NCI-H187 treated with DMSO at 0.1 percent for 48 hours (cell line): ENCODE results near the gene ADIPOQ.
"Not testable (repeated sequence)": the region's sequence is repeated elsewhere in the genome, so short reads cannot be mapped to it uniquely, and the experiment has no call there.

Experiments
- DNase-seq: peaks from one replicate; lab custom pipeline; 2025; lab: John Stamatoyannopoulos, UW

Gene ADIPOQ

DNA sequence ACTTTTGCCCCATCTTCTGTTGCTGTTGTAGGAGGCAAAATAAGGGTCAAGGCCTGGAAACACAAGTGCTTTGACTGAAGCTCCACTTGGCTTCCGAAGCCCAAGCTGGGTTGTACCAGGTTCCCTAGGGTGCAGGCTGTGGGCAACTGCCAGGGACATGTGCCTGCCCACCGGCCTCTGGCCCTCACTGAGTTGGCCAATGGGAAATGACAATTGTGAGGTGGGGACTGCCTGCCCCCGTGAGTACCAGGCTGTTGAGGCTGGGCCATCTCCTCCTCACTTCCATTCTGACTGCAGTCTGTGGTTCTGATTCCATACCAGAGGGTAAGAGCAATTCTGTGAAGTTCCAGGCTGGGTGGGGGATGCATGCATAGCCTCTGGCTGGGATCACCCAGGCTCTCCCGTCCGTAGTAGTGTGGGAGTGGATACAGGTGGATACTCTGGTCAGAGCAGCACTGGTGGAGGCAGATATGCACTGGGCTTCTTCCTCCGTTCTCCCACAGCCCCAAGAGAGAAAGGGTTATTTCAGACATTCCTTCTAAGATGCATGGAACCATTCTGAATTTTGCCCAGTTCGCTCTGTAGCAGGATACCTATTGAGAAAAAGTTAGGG, at the start of gene ADIPOQ:
Gene ADIPOQ, plus strand, starts transcription at position 285 of the 613 bp plus-strand sequence. CDS start 10,349 bp downstream, outside the sequence.
- no peak for DNase-seq

DNA sequence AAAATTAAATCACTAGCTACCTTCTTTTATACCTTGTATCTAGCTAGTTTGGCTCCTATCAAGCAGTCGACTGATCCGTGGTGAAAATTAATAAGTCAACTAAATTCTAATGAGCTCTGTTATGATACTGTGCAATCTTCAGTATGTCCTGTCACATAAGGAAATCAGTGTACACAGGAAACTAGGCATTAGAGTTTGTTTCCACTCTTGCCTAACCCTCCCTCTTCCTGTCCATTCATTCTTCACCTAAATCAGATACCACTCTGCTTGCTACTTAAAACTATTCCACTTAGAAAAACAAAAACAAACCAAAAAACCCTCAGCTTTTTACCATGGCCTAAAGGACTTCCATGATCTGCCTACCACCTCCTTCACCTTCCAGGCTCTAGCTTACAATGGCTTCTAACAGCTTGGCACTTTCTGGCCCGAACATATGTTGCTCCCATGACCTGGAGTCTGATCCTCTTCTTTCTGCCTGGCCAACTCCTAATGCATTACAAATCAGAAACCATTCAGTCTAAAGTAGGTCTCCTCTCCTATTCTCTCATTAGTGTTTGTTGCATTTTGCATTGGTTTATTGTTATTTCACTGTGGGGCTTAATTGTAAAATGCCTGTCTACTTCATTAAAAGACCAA, 44.2 kb upstream of the ADIPOQ start:
- no peak for DNase-seq

DNA sequence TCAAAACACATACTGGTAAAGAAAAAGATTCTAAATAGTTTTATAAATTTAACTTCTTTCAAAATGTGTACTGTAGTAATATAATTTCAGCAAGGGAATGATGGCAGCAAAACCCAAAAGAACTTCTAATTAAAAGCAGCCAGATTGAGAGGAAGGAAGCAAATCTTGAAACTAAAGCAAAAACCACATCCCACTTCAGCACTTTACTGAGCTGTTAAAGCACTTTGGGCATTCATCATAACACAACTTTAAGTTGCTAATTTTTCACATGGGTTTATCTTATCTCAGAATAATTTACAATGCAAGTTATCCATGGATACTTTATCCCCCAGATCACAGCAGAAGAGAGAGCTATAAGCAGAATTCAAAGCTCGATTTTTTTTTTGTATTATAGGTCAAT, 42.2 kb upstream of the ADIPOQ start:
- DNase-seq = no peak

DNA sequence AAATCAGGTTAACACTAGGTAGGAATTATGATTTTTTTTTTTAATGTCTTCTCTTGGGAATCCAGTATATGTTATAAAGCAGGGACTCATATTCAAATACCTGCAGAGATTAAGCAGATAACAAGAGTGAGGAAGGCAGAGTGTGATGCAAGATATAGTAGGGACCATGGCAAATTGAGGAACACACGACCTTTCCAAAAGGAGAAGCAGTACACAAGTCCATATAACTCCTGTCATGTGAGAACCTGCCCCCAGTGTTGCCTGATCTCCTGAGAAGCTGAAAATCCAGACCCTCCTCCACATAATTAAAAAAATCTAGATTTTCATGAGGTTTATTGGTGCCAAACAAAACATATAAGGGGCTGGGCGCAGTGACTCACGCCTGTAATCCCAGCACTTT, 39.8 kb upstream of the ADIPOQ start:
- no peak for DNase-seq

DNA sequence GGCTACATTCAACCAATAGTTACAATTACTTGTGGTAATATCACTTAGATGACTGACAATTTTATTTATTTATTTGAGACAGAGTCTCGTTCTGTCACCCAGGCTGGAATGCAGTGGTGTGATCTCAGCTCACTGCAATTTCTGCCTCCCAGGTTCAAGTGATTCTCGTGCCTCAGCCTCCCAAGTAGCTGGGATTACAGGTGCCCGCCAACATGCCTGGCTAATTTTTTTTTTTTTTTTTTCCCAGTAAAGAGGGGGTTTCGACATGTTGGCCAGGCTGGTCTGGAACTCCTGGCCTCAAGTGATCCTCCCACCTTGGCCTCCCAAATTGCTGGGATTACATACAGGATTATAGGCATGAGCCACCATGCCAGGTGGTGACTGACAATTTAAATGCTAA, 39.1 kb upstream of the ADIPOQ start:
- DNase-seq = not testable (repeated sequence)

DNA sequence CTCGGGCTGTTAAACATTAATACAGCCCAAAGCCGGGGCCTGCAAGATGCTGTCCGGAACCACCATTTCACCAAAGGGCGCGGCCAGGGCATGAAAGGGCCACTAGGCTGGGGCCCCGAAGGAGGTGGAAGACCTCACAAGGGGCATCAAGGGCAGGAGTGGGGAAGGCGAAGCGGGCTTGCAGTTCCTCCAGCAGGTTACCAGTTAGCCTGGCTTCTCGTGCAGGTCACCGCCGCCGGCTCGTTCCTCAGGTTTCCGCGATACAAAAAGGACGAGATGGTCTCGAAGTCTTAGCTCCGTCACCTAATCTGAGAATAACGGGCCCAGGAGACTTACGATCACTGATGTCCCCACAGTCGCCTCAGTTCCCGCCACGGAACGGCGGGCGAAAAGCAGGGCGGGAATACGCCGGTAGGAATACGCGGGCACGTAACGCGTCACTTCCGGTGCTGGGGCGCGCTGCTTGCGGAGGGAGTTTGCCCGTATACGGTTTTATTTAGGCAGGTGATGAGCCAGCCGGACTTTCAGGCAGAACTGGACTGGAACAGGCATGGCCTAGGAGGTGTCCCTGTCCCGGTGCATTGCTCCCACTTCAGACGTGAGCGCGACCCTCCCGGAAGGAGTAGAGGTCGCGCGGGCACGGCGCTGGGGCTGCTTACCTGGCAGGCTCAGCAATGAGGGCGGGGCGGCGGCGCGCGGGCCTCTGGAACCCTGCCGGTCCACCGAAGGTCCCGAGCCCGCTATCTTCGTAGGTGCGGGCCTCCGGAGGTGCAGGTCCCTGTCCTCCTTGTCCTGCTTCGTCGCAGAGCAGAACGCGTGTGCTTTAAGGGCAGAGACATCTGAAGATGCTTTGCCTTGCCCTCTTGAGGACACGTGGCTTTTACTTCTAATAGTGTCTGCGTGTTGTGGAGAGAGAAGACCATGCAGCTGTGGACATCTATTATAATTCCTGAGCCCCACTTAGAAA, 36.1 kb upstream of the ADIPOQ start, which contains the start of gene RFC4:
Gene RFC4, minus strand, starts transcription at position 394 of the 967 bp plus-strand sequence. CDS start 1,769 bp downstream, outside the sequence.
- peak; percentile 23 for DNase-seq

DNA sequence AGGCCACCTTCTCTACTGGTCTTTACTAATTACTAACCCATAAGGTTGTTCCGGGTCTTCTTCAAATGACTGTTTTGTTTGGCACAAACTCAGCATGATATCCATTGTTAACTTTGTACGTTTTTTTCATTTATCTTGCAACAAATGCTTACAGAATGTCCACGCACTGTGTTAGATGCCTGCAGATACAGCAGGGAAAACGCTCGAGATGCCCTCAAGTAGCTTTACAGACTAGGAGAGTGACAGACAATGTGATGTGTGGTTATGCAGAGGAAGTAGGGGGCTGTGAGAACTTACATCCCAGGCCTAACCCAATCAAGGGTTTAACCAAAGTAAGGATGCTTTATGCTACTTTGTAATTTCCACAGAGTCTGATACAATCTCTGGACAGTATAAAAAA, 35.3 kb upstream of the ADIPOQ start:
- DNase-seq = no peak

DNA sequence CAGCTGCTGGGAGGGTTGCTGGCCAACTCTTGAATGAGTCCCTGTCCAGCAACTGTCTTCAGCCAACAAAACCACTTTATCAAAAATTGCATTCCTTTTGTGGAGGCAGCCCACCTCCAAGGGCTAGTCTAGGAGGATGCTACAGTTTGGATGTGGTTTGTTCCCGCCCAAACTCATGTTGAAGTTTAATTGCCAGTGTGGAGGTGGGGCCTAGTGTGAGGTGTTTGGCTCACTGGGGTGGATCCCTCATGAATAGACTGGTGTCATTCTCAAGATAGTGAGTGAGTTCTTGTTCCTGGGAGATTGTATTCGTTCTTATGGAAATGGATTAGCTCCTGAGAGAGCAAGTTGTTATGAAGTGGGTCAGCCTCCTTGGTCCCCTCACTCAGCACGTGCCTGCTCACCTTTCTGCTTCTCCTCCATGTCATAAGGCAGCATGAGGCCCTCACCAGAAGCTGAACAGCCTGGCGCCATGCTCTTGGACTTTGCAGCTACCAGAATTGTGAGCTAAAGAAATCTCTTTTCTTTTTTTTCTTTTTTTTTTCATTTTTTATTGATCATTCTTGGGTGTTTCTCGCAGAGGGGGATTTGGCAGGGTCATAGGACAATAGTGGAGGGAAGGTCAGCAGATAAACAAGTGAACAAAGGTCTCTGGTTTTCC, 32.0 kb upstream of the ADIPOQ start:
- DNase-seq = no peak

DNA sequence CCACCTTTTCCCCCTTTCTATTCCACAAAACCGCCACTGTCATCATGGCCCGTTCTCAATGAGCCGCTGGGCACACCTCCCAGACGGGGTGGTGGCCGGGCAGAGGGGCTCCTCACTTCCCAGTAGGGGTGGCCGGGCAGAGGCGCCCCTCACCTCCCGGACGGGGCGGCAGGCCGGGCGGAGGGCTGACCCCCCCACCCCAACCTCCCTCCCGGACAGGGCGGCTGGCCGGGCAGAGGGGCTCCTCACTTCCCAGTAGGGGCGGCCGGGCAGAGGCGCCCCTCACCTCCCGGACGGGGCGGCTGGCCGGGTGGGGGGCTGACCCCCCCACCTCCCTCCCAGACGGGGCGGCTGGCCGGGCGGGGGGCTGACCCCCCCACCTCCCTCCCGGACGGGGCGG, 31.2 kb upstream of the ADIPOQ start:
- not testable (repeated sequence) for DNase-seq

DNA sequence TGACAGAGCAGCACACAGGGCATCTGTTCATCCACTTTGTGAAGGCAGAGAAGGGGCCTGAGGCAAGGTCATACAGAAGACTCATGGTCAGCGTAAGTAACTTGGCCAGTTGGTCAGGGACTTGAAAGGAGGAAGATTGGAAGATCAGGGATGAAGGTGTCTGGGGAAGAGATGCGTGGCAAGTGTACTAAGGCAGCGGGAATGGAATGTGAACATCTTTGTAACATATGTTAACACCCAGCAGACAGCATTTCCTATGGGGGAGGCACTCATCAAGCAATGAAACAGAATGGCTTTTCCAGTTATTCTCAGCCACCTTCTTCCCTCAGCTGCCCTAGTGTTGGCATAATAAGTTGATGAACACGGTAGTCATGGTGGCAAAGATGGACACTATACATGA, 28.4 kb upstream of the ADIPOQ start:
- no peak for DNase-seq

DNA sequence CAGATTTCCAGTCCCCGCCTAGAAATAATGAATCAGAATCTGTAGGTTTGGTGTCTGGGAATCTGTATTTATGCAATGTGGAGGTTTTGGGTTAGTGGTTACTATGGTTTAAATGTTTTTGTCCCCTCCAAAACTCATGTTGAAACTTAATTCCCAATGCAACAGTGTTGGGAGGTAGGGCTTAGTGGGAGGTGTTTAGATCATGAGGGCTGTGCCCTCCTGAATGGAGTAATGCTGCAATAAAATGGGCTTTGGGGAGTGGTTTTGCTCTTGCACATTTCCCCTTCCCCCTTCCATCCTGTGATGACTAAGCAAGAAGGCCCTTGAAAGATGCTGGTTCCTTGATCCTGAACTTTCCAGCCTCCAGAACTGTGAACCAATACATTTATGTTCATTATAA, 27.1 kb upstream of the ADIPOQ start:
- no peak for DNase-seq

DNA sequence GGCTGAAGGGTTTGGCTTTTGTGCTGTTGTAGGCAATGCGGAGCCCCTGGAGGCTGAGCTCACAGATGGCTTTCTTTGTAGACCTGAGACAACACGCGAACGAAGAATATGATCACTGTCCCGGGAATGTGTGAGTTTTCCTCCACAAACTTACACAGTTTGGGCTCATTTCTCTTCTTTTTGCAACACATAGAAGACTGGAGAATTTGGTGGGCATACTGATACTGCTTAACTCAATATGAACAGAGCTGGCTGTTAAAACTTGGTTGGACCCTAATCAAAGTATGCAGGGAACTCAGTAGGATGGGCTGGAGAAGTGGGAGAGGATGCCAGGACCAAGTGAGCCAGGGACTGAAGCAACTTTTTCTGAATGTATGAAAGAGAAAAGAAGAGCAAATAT, 24.0 kb upstream of the ADIPOQ start:
- no peak for DNase-seq

DNA sequence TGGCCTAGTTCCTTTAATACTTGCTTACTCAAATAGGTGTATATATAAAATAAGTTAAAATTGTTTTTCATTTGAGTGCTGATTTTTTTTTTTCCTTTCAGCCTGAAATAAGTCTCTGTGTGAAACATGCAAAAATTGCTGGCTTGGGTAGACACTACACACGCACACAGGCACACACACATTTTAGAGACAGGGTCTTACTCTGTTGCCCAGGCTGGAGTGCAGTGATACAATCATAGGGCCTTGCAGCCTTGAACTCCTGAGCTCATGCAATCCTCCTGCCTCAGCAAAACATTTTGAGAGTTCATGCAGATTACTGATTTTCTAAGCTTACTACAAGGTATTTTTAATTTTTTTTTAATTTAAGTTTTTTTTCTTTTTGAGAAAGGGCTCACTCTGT, 23.6 kb upstream of the ADIPOQ start:
- no peak for DNase-seq

DNA sequence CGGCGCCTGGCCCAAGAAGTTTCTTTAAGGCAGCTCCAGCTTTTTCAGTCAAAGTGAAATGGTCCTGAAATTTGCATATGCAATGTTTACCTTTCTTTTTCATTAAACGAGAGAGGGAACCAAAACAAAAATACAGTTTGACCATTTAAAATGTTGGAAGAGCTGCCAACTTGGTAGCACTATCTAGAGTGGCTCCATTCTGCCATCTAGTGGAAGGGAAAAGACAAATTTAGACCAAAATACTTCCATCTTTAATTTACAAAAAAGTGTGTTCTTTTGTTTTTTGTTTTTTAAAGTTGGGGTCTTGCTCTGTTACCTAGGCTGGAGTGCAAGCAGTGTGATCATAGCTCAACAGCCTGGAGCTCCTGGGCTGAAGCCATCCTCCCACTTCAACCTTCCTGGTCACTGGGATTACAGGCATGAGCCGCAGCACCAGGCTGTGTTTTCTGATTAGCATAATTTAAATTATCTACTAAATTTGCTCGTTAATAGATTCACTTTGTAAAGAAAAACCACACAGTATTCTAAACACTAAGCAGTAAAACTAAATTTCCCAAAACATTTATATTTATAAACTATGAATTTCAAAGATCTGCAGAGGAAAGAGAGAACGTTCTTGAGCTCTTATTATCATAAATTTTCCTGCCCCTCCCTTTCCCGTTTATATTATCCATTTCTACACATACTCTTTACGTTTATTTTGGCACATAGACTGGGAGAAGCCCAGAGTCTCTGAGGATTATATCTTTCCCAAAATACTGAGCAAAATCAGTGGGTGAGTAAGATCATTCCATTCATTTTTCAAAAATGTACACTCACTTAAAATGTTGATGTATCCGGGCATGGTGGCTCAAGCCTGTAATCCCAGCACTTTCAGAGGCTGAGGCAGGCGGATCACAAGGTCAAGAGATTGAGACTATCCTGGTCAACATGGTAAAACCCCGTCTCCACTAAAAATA, 20.8 kb upstream of the ADIPOQ start:
- no peak for DNase-seq

DNA sequence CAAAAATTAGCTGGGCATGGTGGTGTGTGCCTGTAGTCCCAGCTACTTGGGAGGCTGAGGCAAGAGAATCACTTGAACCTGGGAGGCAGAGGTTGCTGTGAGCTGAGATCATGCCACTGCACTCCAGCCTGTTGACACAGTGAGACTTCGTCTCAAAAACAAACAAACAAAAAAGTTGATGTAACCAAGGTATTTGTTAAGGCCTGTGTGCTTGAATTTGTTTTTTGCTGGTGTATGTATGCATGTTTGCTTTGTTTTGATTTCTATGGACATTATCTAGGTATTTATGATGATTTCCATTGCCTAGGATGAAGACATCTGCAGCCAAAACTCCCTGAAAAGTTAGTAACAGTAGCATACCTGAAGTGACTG, 20.1 kb upstream of the ADIPOQ start:
- DNase-seq = not testable (repeated sequence)

DNA sequence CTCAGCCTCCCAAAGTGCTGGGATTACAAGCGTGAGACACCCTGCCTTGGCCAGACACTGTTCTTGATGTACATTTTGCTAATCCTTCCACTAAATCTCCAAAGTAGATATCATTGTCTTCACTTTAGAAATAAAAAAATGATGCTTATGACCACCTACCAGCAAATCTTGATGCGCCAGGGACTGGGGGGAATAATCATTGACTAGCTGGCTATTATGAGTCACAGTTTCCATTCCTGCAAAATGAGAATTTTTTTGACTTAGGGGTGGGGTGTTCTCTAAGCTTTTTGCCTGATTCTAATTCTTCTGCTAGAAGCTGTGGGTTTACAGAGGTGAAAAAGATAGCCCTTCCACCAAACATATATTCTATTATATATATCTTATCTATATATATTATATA, 19.1 kb upstream of the ADIPOQ start:
- DNase-seq = no peak

DNA sequence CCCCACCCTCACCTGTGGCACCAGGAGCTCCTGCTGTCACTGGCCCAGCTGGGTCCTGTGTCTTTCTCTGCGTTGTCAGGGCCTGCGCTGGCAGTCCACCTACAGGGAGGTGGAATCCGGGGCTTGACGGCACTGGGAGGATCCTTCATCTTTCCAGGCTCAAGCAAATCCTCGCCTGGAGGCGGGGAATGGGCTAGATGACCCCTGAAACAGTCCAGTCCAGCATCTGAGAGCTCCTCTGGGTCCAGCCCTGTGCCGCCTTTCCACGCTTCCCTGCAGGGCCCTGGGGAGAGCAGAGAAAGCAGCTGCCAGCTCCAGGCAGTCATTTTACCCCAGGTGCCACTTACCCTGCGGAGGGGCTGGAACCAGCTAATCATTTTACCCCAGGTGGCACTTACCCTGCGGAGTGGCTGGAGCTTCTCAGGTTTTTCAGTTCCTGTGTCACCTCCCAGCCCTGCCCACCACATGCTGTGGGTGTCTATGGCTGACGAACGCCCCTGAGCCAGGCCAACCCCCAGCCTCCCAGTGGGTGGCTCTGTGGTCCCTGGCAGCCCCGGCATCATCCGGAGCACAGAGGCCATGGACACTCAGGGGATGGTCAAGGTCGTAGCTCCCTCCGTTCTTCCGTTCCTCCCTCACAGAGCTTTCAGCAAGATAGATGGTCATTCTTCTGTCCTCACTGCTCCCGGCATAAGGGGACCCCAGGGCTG, 17.9 kb upstream of the ADIPOQ start:
- no peak for DNase-seq

DNA sequence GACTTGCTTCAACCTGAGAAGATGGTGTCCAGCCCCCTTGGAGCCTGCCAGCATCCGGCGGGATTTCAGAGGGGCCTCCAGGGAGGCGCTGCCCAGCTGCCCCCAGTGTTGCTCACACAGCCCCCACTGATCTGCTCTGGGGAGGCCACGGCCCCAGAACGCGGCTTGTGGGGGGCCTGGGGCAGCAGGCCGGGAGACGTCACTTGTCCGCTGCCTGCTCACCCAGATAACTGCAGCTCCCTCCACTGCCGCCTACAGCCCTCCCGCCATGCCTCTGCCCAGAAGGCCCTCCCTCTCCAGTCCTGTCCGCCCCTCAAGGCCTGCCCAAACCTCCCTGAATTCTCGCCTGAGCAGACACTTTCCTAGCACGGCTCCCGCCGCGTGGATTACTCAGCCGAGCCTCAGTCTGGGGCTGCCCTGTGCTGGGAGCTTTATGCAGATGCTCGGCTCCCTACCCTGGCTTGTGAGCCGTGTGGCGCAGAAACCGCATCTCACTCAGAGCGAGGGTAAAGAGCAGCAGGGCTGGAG, 17.2 kb upstream of the ADIPOQ start:
- DNase-seq = no peak

DNA sequence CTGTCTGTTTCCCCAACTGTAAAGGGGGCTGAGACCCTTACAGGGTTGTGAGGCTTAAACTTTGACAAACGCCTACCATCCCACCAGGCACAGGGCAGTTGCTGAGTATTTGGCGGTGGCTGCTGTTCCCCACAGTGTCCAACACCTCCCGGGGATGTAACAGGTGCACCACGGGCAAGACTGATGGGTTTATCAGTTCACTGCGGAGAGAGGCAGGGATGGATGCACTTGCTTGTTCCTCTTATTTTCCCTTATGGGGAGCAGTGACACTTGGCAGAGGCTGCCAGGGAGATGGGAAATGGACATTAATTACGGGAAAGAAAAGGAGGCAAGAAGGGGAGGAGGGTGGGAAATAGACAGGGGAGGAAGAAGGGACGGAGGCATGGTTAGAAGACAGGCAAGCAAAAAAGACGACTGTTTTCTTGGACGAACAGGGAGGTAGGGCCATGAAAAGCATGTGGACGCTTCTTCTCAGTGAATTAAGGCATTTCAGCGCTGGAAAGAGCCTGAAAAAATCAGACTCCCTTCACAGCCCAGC, 16.6 kb upstream of the ADIPOQ start:
- no peak for DNase-seq

DNA sequence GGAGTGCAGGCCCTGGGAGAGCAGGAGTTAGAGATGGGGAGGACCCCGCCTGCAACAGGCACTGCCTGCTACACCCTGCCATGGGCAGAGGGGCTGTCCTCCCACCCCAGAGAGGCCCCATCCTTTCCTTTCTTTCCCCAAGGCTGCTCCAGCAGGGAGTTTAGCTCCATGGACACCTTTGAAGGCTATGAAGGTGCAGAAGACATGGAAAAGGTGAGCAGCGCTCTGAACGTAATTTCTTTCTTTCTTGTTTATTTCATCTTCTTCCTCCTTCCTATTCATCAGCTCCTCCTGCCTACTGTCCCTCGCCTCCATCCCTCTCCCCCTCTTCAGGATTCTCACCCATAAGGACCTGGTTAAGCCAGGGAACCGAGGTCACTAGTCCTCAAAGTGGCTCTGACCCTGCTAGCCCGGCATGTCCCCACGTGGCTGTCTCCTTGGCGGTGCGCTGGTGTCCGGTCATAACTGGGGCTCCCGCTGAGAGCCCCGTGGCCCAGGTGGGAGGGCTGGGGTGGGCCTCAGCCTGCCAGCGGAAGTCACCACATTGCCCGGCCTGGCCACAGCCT, 16.0 kb upstream of the ADIPOQ start:
- DNase-seq = no peak
